ENCODE data around the gene FGF6.

The FGF6 gene

GRCh38 chr12:4446335-4446734 lies 720 bp upstream of the FGF6 start:
- H3K36me3 ChIP-seq (ENCODE audit: control insufficient read depth in 2 of 2, insufficient read depth in 2 of 2, low read length in 2 of 2): no peaks in the 10 kb centered on the region
- peaks cover 2% of the 10 kb centered on the region for H3K4me1 ChIP-seq (ENCODE audit: control insufficient read depth, insufficient read depth, low read length)
- no peak overlapping the region for H3K27ac ChIP-seq (ENCODE audit: low read length)
- no peak overlapping the region for H3K9ac ChIP-seq (ENCODE audit: low read length in 2 of 2)
- no peak overlapping the region for H3K4me3 ChIP-seq (ENCODE audit: low read length in 2 of 2)
- H3K27me3 ChIP-seq (ENCODE audit: control insufficient read depth in 1 of 2, insufficient read depth in 2 of 2, low read length in 2 of 2): peaks cover 0 to 3% of the 10 kb centered on the region in 2 donors
- no peaks in the 10 kb centered on the region for H3K9me3 ChIP-seq (ENCODE audit: control insufficient read depth in 2 of 2, low read length in 2 of 2)

GRCh38 chr12:4444031-4444430 lies 1.6 kb downstream of the FGF6 start:
- Histone ChIP-seq H3K36me3 (ENCODE audit: control insufficient read depth in 2 of 2, insufficient read depth in 2 of 2, low read length in 2 of 2) (no peaks in the 10 kb centered on the region), H3K4me1 (ENCODE audit: control insufficient read depth, insufficient read depth, low read length) (peaks cover 2% of the 10 kb centered on the region), H3K27me3 (ENCODE audit: control insufficient read depth in 1 of 2, insufficient read depth in 2 of 2, low read length in 2 of 2) (peaks cover 0 to 5% of the 10 kb centered on the region in 2 donors), H3K27ac (ENCODE audit: low read length) (no peak overlapping the region), H3K4me3 (ENCODE audit: low read length in 2 of 2) (no peak overlapping the region), H3K9ac (ENCODE audit: low read length in 2 of 2) (no peak overlapping the region), H3K9me3 (ENCODE audit: control insufficient read depth in 2 of 2, low read length in 2 of 2) (no peaks in the 10 kb centered on the region)

GRCh38 chr12:4443616-4444015 lies 2.0 kb downstream of the FGF6 start:
- H3K27me3 ChIP-seq (ENCODE audit: control insufficient read depth in 1 of 2, insufficient read depth in 2 of 2, low read length in 2 of 2): peaks cover 0 to 5% of the 10 kb centered on the region in 2 donors
- H3K4me1 ChIP-seq (ENCODE audit: control insufficient read depth, insufficient read depth, low read length): peaks cover 2% of the 10 kb centered on the region
- no peaks in the 10 kb centered on the region for H3K36me3 ChIP-seq (ENCODE audit: control insufficient read depth in 2 of 2, insufficient read depth in 2 of 2, low read length in 2 of 2)
- no peak overlapping the region for H3K27ac ChIP-seq (ENCODE audit: low read length)
- no peak overlapping the region for H3K4me3 ChIP-seq (ENCODE audit: low read length in 2 of 2)
- H3K9ac ChIP-seq (ENCODE audit: low read length in 2 of 2): no peak overlapping the region
- no peaks in the 10 kb centered on the region for H3K9me3 ChIP-seq (ENCODE audit: control insufficient read depth in 2 of 2, low read length in 2 of 2)

- no peaks in the 10 kb centered on the region for H3K36me3 ChIP-seq (ENCODE audit: control insufficient read depth in 2 of 2, insufficient read depth in 2 of 2, low read length in 2 of 2)
- H3K4me3 ChIP-seq (ENCODE audit: low read length in 2 of 2): no peak overlapping the region
- peaks cover 0 to 2% of the 10 kb centered on the region in 2 donors for H3K27me3 ChIP-seq (ENCODE audit: control insufficient read depth in 1 of 2, insufficient read depth in 2 of 2, low read length in 2 of 2)
- peaks cover 2% of the 10 kb centered on the region for H3K4me1 ChIP-seq (ENCODE audit: control insufficient read depth, insufficient read depth, low read length)
- H3K27ac ChIP-seq (ENCODE audit: low read length): no peak overlapping the region
- H3K9ac ChIP-seq (ENCODE audit: low read length in 2 of 2): no peak overlapping the region
- no peaks in the 10 kb centered on the region for H3K9me3 ChIP-seq (ENCODE audit: control insufficient read depth in 2 of 2, low read length in 2 of 2)
Observed at GRCh38 chr12:4441355-4442335, 4.0 kb downstream of the FGF6 start.

- H3K9ac ChIP-seq (ENCODE audit: low read length in 2 of 2): no peak overlapping the region
Observed at GRCh38 chr12:4440187-4440941, 5.3 kb downstream of the FGF6 start.

GRCh38 chr12:4439736-4440135 lies 5.9 kb downstream of the FGF6 start:
- no peak overlapping the region for H3K4me3 ChIP-seq (ENCODE audit: low read length in 2 of 2)
- peaks cover 2% of the 10 kb centered on the region for H3K4me1 ChIP-seq (ENCODE audit: control insufficient read depth, insufficient read depth, low read length)
- H3K9ac ChIP-seq (ENCODE audit: low read length in 2 of 2): no peak overlapping the region
- no peaks in the 10 kb centered on the region for H3K9me3 ChIP-seq (ENCODE audit: control insufficient read depth in 2 of 2, low read length in 2 of 2)
- H3K27ac ChIP-seq (ENCODE audit: low read length): no peak overlapping the region
- H3K36me3 ChIP-seq (ENCODE audit: control insufficient read depth in 2 of 2, insufficient read depth in 2 of 2, low read length in 2 of 2): no peaks in the 10 kb centered on the region
- peaks cover 0 to 2% of the 10 kb centered on the region in 2 donors for H3K27me3 ChIP-seq (ENCODE audit: control insufficient read depth in 1 of 2, insufficient read depth in 2 of 2, low read length in 2 of 2)

More at GRCh38 chr12:4440187-4440941, 5.3 kb downstream of the FGF6 start:
- H3K27ac ChIP-seq (ENCODE audit: low read length): no peak overlapping the region
- H3K4me3 ChIP-seq (ENCODE audit: low read length in 2 of 2): no peak overlapping the region
- H3K36me3 ChIP-seq (ENCODE audit: control insufficient read depth in 2 of 2, insufficient read depth in 2 of 2, low read length in 2 of 2): no peaks in the 10 kb centered on the region
- H3K27me3 ChIP-seq (ENCODE audit: control insufficient read depth in 1 of 2, insufficient read depth in 2 of 2, low read length in 2 of 2): peaks cover 0 to 2% of the 10 kb centered on the region in 2 donors
- H3K4me1 ChIP-seq (ENCODE audit: control insufficient read depth, insufficient read depth, low read length): peaks cover 2% of the 10 kb centered on the region
- no peaks in the 10 kb centered on the region for H3K9me3 ChIP-seq (ENCODE audit: control insufficient read depth in 2 of 2, low read length in 2 of 2)

- Histone ChIP-seq H3K9me3 (ENCODE audit: control insufficient read depth in 2 of 2, low read length in 2 of 2) (no peaks in the 10 kb centered on the region), H3K9ac (ENCODE audit: low read length in 2 of 2) (no peak overlapping the region), H3K27me3 (ENCODE audit: control insufficient read depth in 1 of 2, insufficient read depth in 2 of 2, low read length in 2 of 2) (peaks cover 0 to 2% of the 10 kb centered on the region in 2 donors), H3K4me3 (ENCODE audit: low read length in 2 of 2) (no peak overlapping the region), H3K36me3 (ENCODE audit: control insufficient read depth in 2 of 2, insufficient read depth in 2 of 2, low read length in 2 of 2) (no peaks in the 10 kb centered on the region), H3K4me1 (ENCODE audit: control insufficient read depth, insufficient read depth, low read length) (peaks cover 2% of the 10 kb centered on the region), H3K27ac (ENCODE audit: low read length) (no peak overlapping the region)
Observed at GRCh38 chr12:4438834-4439596, 6.6 kb downstream of the FGF6 start.

- Histone ChIP-seq H3K4me3 (ENCODE audit: low read length in 2 of 2) (no peak overlapping the region), H3K9me3 (ENCODE audit: control insufficient read depth in 2 of 2, low read length in 2 of 2) (no peaks in the 10 kb centered on the region), H3K9ac (ENCODE audit: low read length in 2 of 2) (no peak overlapping the region), H3K27me3 (ENCODE audit: control insufficient read depth in 1 of 2, insufficient read depth in 2 of 2, low read length in 2 of 2) (peaks cover 0 to 2% of the 10 kb centered on the region in 2 donors), H3K36me3 (ENCODE audit: control insufficient read depth in 2 of 2, insufficient read depth in 2 of 2, low read length in 2 of 2) (no peaks in the 10 kb centered on the region), H3K4me1 (ENCODE audit: control insufficient read depth, insufficient read depth, low read length) (no peaks in the 10 kb centered on the region), H3K27ac (ENCODE audit: low read length) (no peak overlapping the region)
Observed at GRCh38 chr12:4435537-4435936, 10.1 kb downstream of the FGF6 start.

GRCh38 chr12:4434706-4435425 lies 10.7 kb downstream of the FGF6 start:
- Histone ChIP-seq H3K4me3 (ENCODE audit: low read length in 2 of 2) (no peak overlapping the region), H3K27me3 (ENCODE audit: control insufficient read depth in 1 of 2, insufficient read depth in 2 of 2, low read length in 2 of 2) (peaks cover 0 to 2% of the 10 kb centered on the region in 2 donors), H3K9ac (ENCODE audit: low read length in 2 of 2) (no peak overlapping the region), H3K9me3 (ENCODE audit: control insufficient read depth in 2 of 2, low read length in 2 of 2) (no peaks in the 10 kb centered on the region), H3K4me1 (ENCODE audit: control insufficient read depth, insufficient read depth, low read length) (no peaks in the 10 kb centered on the region), H3K36me3 (ENCODE audit: control insufficient read depth in 2 of 2, insufficient read depth in 2 of 2, low read length in 2 of 2) (no peaks in the 10 kb centered on the region), H3K27ac (ENCODE audit: low read length) (no peak overlapping the region)

- no peaks in the 10 kb centered on the region for H3K36me3 ChIP-seq (ENCODE audit: control insufficient read depth in 2 of 2, insufficient read depth in 2 of 2, low read length in 2 of 2)
- H3K27ac ChIP-seq (ENCODE audit: low read length): no peak overlapping the region
- H3K9ac ChIP-seq (ENCODE audit: low read length in 2 of 2): no peak overlapping the region
- no peaks in the 10 kb centered on the region for H3K27me3 ChIP-seq (ENCODE audit: control insufficient read depth in 1 of 2, insufficient read depth in 2 of 2, low read length in 2 of 2)
- H3K4me1 ChIP-seq (ENCODE audit: control insufficient read depth, insufficient read depth, low read length): no peaks in the 10 kb centered on the region
- no peak overlapping the region for H3K4me3 ChIP-seq (ENCODE audit: low read length in 2 of 2)
- H3K9me3 ChIP-seq (ENCODE audit: control insufficient read depth in 2 of 2, low read length in 2 of 2): no peaks in the 10 kb centered on the region
Observed at GRCh38 chr12:4434301-4434700, 11.3 kb downstream of the FGF6 start.

Measured in stomach smooth muscle (tissue), 2 donors.